OCI-LY1 (cell line): ENCODE results near the gene UPF1.

Source experiments
- H2AFZ ChIP-seq: fragments of 200-600 bp; sonication (generic), shearing (Covaris generic); 2 replicates; pipeline ENCODE4 v1.6.0; 2014; ENCODE audit warnings: antibody characterized with exemption, mild to moderate bottlenecking, low read length
- H3F3A ChIP-seq: fragments of 200-600 bp; sonication (generic), shearing (Covaris generic); 2 replicates; pipeline ENCODE4 v1.6.0; 2014; ENCODE audit warnings: mild to moderate bottlenecking, antibody characterized with exemption, low read length, moderate library complexity; ENCODE audit not compliant: insufficient read depth
- H3K27ac ChIP-seq: fragments of 200-600 bp; sonication (generic); 2 replicates; pipeline ENCODE4 v1.5.1; 2014; ENCODE audit warnings: low read length, mixed run types, mild to moderate bottlenecking, low read depth; ENCODE audit not compliant: poor library complexity, severe bottlenecking
- H3K27me3 ChIP-seq: fragments of 200-600 bp; sonication (generic); 2 replicates; pipeline ENCODE4 v1.6.0; 2014; ENCODE audit warnings: antibody characterized with exemption, mild to moderate bottlenecking, low read length, moderate library complexity; ENCODE audit not compliant: insufficient read depth
- H3K36me3 ChIP-seq: fragments of 200-600 bp; sonication (generic); 2 replicates; pipeline ENCODE4 v1.6.1; 2014; ENCODE audit warnings: mild to moderate bottlenecking, antibody characterized with exemption, low read length, moderate library complexity, mixed read lengths; ENCODE audit not compliant: insufficient read depth
- H3K4me1 ChIP-seq: fragments of 200-600 bp; sonication (generic); 2 replicates; pipeline ENCODE4 v1.5.1; 2014; ENCODE audit warnings: mild to moderate bottlenecking, low read length, moderate library complexity; ENCODE audit not compliant: insufficient read depth, severe bottlenecking
- H3K4me2 ChIP-seq: fragments of 200-600 bp; sonication (generic), shearing (Covaris generic); 2 replicates; pipeline ENCODE4 v1.6.1; 2014; ENCODE audit warnings: low read length
- H3K4me3 ChIP-seq: fragments of 200-600 bp; sonication (generic); 2 replicates; pipeline ENCODE4 v1.5.1; 2014; ENCODE audit warnings: low read length, low read depth, mild to moderate bottlenecking, mixed read lengths; ENCODE audit not compliant: poor library complexity, severe bottlenecking
- H3K79me2 ChIP-seq: fragments of 200-600 bp; shearing (Covaris generic); 2 replicates; pipeline ENCODE4 v1.6.1; 2016; ENCODE audit warnings: mixed run types, low read length, mixed read lengths; ENCODE audit not compliant: insufficient read depth
- H3K9ac ChIP-seq: fragments of 200-600 bp; sonication (generic), shearing (Covaris generic); 2 replicates; pipeline ENCODE4 v1.6.1; 2014; ENCODE audit warnings: mild to moderate bottlenecking, low read length, mixed read lengths
- H3K9me2 ChIP-seq: fragments of 200-600 bp; sonication (generic), shearing (Covaris generic); 2 replicates; pipeline ENCODE4 v1.6.1; 2014; ENCODE audit warnings: low read depth, mild to moderate bottlenecking, low read length, mixed read lengths
- H3K9me3 ChIP-seq: fragments of 200-600 bp; shearing (Covaris generic); 2 replicates; pipeline ENCODE4 v1.6.1; 2014; ENCODE audit warnings: low read length, mixed read lengths
- H4K20me1 ChIP-seq: fragments of 200-600 bp; sonication (generic), shearing (Covaris generic); 2 replicates; pipeline ENCODE4 v1.6.0; 2016; ENCODE audit warnings: mild to moderate bottlenecking, low read length; ENCODE audit not compliant: insufficient read depth
- CTCF ChIP-seq: fragments of 200-600 bp; sonication (generic), shearing (Covaris generic); IDR thresholded peaks from 2 replicates; pipeline ENCODE4 v1.5.1; 2017; ENCODE audit warnings: mild to moderate bottlenecking, antibody characterized with exemption, low read length, moderate library complexity, mixed read lengths
- EZH2 ChIP-seq: fragments of 200-600 bp; sonication (generic), shearing (Covaris generic); IDR thresholded peaks from 2 replicates; pipeline ENCODE4 v1.8.0; 2017; ENCODE audit warnings: borderline replicate concordance, mixed run types, mild to moderate bottlenecking, antibody characterized with exemption, low read length, moderate library complexity, mixed read lengths

UPF1 gene

GRCh38 chr19:18789422-18789869 is 42.3 kb upstream of the UPF1 start:
- Histone ChIP-seq H3K27ac (no peak overlapping the region), H3K9me2 (no peaks in the 10 kb centered on the region), H3K4me1 (no peaks in the 10 kb centered on the region), H3K9ac (no peak overlapping the region), H3K27me3 (peaks cover 7% of the 10 kb centered on the region; the same call in 1 of the 2 replicates), H3K9me3 (no peaks in the 10 kb centered on the region), H3K4me3 (no peak overlapping the region), H3K79me2 (no peaks in the 10 kb centered on the region), H3F3A (no peaks in the 10 kb centered on the region), H3K4me2 (no peak overlapping the region), H3K36me3 (no peaks in the 10 kb centered on the region), H2AFZ (no peak overlapping the region), H4K20me1 (no peaks in the 10 kb centered on the region)
- no peak for TF ChIP-seq CTCF
- TF ChIP-seq EZH2: no peak

- H3K36me3 ChIP-seq: no peaks in the 10 kb centered on the region
- H3K79me2 ChIP-seq: no peaks in the 10 kb centered on the region
- no peak overlapping the region for H3K9ac ChIP-seq
- no peaks in the 10 kb centered on the region for H3K9me3 ChIP-seq
- no peaks in the 10 kb centered on the region for H4K20me1 ChIP-seq
- H3K9me2 ChIP-seq: no peaks in the 10 kb centered on the region
- H3K4me2 ChIP-seq: no peak overlapping the region
- no peaks in the 10 kb centered on the region for H3K4me1 ChIP-seq
- no peak overlapping the region for H3K27ac ChIP-seq
- H3K27me3 ChIP-seq: peaks cover 7% of the 10 kb centered on the region; the same call in 1 of the 2 replicates
- no peak overlapping the region for H3K4me3 ChIP-seq
- TF ChIP-seq EZH2: no peak
- TF ChIP-seq CTCF: no peak
- no peaks in the 10 kb centered on the region for H3F3A ChIP-seq
- H2AFZ ChIP-seq: no peak overlapping the region
Observed at GRCh38 chr19:18789883-18790565, 41.7 kb upstream of the UPF1 start.

- Histone ChIP-seq H3K4me2 (no peak within 1 kb of the TSS), H3K4me3 (no peak within 1 kb of the TSS), H3F3A (no peaks in the 10 kb centered on the region), H3K9ac (no peak within 1 kb of the TSS), H3K9me2 (no peaks in the 10 kb centered on the region), H3K27me3 (peaks cover 7% of the 10 kb centered on the region; the same call in 1 of the 2 replicates), H3K27ac (no peak within 1 kb of the TSS), H3K9me3 (no peaks in the 10 kb centered on the region), H3K36me3 (no peaks in the 10 kb centered on the region), H2AFZ (no peak within 1 kb of the TSS), H3K4me1 (no peaks in the 10 kb centered on the region), H3K79me2 (no peaks in the 10 kb centered on the region), H4K20me1 (no peaks in the 10 kb centered on the region)
- TF ChIP-seq CTCF: no peak
- no peak for TF ChIP-seq EZH2
Observed at GRCh38 chr19:18790566-18791314, 41.0 kb upstream of the UPF1 start, which contains the start of gene COMP. TSS of gene COMP (minus strand) at chr19:18791305. CDS start at chr19:18791269, 36 bp downstream.
